ENCODE data around the gene SCFD2.
"Not testable (repeated sequence)": the region's sequence is repeated elsewhere in the genome, so short reads cannot be mapped to it uniquely, and the experiment has no call there.

SCFD2 gene

DNA sequence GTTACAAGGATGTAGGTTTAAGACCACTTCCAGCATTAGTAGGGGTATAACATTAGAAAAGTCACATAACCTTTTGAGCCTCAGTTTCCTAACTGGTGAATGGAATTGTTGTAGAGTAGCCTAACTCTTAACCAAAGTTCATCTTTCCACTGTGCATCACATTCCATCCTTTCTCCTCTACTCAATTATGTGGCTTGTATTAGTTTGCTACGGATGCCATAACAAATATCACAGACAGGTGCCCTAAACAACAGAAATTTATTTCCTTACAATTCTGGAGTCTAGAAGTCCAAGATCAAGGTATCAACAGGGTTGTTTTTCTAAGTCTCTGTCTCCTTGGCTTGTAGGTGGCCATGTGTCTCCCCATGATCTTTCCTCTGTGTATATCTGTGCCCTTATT is 271.8 kb downstream of the SCFD2 start:
- DNase-seq = no peak

DNA sequence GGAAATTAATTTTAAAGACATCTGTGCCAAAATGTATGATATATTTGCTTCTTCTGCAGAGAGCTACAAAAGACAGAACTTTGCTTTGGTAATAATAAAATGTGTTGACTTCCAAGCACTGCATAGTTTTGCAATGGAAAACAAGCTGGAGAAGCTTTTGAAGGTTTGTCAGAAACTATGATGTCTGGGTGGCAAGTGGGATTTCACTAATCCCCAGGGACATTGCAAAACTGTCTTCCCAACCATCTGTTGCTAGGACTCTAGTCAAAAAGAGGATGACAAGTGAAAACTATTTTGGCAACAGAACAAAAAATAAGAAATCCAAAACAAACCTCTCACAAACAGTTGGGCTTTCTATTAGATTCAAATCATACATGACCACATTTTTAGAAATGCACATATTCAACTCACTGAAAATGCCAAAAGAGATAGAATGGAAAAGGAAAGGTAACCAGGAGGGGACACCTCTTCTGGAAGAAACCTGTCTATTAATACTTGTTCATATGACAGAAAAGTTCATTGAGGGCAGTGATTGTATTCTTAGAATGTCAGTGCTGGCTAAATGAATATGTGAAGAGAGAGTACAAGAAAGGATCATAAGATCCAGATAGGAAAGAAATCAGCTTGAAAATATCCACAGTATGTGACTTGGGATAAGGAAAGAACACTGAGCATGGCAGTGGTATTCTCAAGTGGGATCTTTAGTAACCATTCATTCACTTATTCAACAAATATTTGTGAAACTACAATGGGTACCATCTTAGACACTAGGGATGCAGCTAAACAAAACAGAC is 275.7 kb downstream of the SCFD2 start:
- DNase-seq = no peak

GRCh38 chr4:53088152-53088551 is 277.7 kb downstream of the SCFD2 start:
- no peak for DNase-seq

DNA sequence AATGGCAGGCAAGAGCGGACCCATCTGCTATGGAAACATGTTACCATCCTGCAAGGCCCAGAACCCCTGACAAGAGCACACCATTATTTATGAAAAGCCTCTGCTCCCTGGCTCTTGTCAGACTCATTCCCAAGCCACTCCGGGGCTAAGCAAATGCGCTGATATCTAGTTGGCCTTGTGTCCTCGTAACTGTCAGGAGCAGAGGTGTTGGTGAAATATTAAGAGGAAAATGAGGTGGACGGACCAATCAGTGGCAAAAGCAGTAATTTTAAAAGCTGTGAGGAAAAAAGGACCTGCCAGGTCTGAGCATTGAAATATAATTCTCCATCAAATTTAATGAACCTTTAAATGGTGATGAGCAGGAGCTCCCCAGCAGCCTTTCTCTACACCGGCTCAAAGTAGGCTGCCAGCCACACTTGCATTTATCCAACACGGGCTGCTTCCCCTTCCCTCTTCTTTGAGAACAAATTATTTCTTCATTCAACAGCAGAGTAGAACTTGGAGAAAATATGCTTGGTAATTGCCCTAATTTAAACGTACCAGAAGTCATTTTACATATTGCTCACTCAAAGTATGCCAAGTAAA is 289.4 kb downstream of the SCFD2 start:
- DNase-seq = no peak

- DNase-seq = no peak
Measured at GRCh38 chr4:53075162-53075785, 290.6 kb downstream of the SCFD2 start.

- no peak for DNase-seq
Measured at GRCh38 chr4:53068755-53069330, 297.0 kb downstream of the SCFD2 start.

DNA sequence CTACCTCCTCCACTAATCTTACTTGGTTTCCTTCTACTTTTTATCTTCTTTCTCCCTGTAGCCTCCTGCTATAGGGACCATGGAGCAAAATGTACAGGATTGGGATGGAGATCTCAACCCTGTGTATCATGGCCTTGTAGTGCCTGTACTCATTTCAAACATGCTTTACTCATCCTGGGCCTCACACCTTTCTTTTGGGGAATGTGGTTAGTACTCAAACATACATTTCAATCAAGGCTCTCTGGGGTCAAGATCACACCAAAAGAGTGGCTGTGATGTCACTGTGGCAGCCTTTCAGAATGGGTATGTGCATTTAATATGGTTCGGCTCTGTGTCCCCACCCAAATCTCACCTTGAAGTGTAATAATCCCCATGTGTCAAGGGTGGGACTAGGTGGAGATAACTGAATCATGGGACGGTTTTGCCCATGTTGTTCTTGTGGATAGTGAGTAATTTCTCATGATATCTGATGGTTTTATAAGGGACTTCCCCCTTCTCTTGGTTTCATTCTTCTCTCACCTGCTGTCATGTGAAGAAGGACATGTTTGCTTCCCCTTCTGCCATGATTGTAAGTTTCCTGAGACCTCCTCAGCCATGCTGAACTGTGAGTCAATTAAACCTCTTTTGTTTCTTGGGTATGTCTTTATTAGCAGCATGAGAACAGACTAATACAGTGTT is 298.6 kb downstream of the SCFD2 start:
- DNase-seq = no peak

- DNase-seq = no peak
Measured at GRCh38 chr4:53066155-53066554, 299.7 kb downstream of the SCFD2 start.

GRCh38 chr4:53064609-53065008 is 301.3 kb downstream of the SCFD2 start:
- DNase-seq = no peak

DNA sequence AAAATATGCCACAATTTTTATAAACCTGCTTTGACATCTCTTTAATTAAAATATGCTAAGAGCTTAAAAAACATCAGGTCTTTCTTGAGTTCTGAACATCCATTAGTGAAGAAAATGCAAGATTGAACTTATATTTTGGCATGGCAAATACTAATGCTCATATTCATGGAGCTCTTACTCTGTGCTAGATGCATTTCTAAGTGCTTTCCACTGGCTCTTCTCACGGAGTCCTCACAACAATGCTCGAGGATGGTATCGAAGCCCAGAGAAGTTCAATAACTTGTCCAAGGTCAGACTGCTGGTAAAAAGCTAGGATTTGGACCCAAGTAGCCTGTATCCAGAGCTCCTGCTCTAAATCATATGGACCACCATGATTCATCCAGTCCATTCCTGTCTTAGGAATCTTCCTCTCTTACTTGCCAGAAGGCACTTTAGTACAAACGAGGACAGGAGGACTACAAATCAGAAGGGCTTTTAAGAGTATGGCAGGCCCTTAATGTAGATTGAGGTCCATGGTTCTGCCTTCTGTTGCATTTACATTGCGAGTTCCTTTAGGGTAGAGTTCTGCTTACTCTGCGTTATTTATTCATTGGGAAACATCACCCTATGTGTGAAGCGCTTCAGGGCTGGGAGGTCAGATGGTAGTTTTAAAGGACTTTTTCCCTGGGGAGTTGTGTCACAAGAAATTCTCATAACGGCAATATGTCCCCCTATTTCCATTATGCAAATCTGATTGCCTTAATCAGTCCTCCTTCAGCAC is 304.6 kb downstream of the SCFD2 start:
- no peak for DNase-seq

DNA sequence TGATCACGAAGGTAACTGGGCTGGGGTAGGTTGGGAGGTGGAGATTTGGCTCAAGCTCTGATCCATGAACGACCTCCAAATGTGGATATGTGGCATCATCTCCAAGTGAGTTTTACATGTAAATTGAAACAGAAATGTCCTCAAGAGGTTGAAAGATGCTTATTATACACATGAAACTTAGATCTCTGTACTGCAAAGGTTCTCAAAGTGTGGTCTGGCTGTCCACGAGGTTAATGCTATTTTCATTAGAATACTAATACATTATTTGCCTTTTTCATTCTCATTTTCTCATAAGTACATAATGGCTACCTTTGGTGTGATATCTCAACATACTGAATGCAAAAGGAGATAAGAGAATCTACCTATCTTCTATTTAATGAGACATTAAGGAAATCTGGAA is 305.6 kb downstream of the SCFD2 start:
- DNase-seq = no peak

- no peak for DNase-seq
Measured at GRCh38 chr4:53059871-53060270, 306.0 kb downstream of the SCFD2 start.

DNA sequence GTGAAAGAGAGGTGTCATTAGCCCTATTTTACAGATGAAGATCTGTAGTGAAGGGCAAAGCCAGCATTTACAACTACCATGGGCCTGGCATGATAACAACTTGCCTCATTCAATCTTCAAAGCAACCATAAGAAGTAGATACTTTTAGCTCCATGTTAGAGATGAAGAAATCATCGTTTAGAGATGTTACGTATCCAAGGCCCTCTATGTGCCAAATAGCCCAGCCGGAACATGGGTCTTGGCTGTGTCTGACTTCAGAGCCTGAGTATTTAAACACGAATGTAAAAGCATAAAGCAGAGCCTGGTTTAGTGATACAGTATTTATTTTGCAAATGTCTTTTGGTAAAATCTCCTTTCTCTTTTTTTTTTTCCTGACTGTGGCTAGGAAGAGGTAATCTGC is 306.6 kb downstream of the SCFD2 start:
- no peak for DNase-seq

GRCh38 chr4:53057679-53058078 is 308.2 kb downstream of the SCFD2 start:
- no peak for DNase-seq

DNA sequence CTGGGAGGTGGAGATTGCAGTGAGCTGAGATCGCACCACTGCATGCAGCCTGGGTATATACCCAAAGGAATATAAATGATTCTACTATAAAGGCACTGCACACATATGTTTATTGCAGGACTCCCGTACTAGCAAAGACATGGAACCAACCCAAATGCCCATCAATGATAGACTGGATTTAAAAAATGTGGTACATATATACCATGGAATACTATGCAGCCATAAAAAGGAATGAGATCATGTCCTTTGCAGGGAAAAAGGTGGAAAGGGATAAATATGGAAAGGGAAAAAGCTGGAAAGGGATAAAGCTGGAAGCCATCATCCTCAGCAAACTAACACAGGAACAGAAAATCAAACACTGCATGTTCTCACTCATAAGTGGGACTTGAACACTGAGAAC is 308.8 kb downstream of the SCFD2 start:
- DNase-seq = not testable (repeated sequence)

DNA sequence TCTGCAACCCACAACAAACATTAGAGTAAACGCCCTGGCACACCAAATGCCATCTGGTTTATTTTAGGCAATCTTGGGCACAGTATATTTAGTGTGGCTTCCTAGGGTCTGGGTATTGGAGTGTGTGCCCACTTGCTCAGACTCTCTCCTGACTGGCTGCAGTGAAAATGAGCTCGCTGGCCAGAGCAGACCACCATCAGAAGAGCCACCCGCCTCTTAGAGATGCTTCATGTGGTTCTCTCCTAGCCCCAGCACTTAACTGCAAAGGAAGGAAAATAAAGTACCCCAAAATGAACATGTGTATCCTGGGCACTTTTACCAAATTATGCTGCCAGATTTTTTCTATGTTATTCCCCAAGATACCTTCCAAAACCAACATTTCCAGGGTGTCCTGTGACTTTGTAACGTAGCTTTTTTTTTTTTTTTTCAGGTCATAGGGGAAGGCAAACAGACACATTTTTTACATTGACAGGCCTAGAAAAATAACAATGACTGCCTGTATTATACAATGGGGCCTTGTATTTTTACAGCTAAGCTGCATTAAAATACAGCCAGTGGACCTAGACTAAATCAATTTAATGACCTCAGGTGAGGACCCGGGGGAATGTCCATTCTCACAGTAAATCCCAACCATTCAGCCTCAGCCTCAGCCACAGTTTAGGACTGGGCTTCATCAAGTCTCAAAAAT is 310.0 kb downstream of the SCFD2 start:
- DNase-seq = no peak

DNA sequence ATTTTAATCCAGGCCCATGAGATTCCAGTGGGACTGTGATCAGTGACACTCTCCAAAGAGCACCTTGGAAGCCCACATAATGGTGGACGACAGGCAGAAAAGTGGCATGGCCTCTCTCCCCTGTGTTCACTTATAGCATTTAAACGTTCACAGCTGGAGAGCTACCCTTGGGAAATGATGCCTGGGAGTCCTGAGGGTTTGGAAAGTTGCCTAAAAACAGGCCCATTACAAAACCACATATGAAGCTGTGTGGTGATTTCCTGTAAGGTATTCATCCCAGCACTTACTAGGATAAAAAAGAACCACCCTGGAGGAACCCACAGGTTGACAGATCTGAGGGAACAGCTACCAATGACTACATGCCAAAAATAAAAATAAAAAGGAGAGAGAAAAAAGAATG is 310.6 kb downstream of the SCFD2 start:
- no peak for DNase-seq

DNA sequence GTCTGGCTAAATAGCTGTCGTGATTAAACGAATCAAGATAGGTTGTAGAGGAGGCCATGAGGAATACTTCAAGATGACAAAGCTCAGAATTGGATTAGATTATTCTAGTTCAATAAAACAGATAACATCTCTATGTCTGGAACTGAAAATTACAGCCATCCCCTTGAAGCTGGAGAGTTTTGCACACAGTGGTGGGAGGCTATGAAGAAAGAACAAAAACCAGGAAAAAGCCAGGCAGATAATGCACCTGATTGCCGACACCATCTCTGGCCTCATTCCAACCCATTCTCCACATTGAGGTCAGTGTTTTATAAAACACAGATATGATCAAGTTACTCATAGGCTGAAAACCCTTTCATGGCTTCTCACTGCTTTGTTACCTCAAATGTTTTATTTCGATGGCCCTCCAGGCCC is 315.5 kb downstream of the SCFD2 start:
- DNase-seq = no peak

DNA sequence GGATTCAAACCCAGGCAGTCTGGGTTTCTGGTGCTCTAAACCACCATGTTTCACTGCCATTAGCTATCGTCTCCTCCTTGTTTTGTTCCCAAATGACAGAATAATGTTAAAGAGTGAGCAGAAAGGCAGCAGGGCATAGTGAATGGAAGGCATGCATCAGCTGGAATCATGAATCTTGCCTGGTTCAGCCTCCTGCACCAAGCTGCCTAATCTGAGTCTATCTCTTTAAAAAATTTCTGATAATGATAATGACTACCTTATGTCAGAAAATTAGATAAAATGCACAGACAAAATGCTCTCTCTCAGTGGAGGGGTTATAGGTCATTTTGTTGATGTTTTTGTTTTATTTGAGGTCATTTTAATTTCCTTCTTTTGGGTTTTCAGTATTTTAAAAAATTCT is 316.3 kb downstream of the SCFD2 start:
- DNase-seq = no peak

DNA sequence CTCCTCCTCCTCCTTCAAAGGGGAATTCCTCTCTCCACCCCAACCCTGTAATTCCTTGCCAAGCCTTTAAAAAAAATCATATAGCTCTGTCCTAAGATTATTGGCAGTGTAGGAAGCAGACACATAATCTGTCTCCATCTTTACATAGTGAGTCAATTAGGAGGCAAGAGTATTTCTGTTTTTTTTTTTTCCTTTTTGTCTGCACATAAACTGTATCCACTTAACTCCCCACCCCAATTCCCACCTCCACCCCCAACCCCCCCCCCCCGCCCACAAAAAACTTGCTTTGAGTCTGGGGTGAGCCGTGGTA is 321.3 kb downstream of the SCFD2 start:
- DNase-seq = no peak

- no peak for DNase-seq
Measured at GRCh38 chr4:53043891-53044650, 321.8 kb downstream of the SCFD2 start.

Data from stimulated activated CD4-positive, alpha-beta T cell treated with anti-CD3 and anti-CD28 coated beads, Interleukin-2, amount 100 ng/mL, for 48 hours (primary cell).